ENCODE results near the gene PABPN1. TPM values are rescaled to one million over a fixed set of nuclear protein-coding genes. Genes with fewer than 3 reads are reported as not detected.
A peak's percentile ranks its signal among the peaks of the same experiment; 100 is the strongest.

PABPN1 gene
- total and polyA plus RNA-seq, 8 donors, result 32.6 to 166 (median 53.4) TPM

DNA sequence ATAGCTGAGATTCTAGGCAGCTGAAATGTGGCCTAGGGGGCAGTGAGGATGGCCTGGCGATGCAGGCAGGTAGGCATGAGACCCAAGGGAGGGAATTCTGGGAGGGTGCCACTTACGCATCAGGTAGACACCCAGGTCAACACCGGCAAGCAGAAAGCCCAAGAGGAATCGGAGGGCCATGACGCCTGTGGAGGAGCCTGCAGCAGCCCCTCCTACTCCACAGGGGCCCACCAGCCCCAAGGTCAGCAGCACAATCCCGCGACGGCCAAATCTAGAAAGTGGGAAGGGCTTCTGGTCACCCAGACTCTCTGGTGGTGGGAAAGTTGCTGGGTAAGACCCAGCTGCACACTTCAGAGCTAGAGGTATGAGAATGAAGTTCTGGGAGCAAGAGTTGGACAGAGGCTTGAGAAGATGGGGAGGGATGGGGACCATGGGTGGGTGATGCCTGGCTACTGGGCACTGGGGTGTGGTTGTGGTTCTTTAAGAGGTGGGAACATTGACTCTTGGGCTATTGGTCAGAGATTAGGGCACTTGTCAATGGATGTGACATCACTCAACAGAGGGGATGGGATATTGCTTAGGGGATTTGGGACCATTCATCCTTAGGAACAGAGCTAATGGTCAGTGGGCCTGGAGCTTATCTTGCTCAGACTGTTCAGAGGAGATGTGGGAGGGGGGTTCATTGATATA lies 28.0 kb downstream of the PABPN1 start:
- no peak overlapping the region for H3K27ac ChIP-seq
- no peaks in the 10 kb centered on the region for H3K27me3 ChIP-seq
- TF ChIP-seq, protein P1, sequence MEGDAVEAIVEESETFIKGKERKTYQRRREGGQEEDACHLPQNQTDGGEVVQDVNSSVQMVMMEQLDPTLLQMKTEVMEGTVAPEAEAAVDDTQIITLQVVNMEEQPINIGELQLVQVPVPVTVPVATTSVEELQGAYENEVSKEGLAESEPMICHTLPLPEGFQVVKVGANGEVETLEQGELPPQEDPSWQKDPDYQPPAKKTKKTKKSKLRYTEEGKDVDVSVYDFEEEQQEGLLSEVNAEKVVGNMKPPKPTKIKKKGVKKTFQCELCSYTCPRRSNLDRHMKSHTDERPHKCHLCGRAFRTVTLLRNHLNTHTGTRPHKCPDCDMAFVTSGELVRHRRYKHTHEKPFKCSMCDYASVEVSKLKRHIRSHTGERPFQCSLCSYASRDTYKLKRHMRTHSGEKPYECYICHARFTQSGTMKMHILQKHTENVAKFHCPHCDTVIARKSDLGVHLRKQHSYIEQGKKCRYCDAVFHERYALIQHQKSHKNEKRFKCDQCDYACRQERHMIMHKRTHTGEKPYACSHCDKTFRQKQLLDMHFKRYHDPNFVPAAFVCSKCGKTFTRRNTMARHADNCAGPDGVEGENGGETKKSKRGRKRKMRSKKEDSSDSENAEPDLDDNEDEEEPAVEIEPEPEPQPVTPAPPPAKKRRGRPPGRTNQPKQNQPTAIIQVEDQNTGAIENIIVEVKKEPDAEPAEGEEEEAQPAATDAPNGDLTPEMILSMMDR (IDR thresholded peaks at IDR 0.05), result no peak
- DNase-seq, result no peak
- ATAC-seq, result no peak
- H3K36me3 ChIP-seq, result no peaks in the 10 kb centered on the region
- WGBS, 2 donors, result 79 to 80% methylated on average over 8 of the region's 8 CpGs
- no peak overlapping the region for H3K4me3 ChIP-seq
- no peak for FAIRE-seq
- H3K9me3 ChIP-seq, result no peaks in the 10 kb centered on the region
- intact Hi-C loops (cut with DNase I), result no loop called here
- peaks cover 0 to 4% (median 0%) of the 10 kb centered on the region in 3 donors for H3K4me1 ChIP-seq

DNA sequence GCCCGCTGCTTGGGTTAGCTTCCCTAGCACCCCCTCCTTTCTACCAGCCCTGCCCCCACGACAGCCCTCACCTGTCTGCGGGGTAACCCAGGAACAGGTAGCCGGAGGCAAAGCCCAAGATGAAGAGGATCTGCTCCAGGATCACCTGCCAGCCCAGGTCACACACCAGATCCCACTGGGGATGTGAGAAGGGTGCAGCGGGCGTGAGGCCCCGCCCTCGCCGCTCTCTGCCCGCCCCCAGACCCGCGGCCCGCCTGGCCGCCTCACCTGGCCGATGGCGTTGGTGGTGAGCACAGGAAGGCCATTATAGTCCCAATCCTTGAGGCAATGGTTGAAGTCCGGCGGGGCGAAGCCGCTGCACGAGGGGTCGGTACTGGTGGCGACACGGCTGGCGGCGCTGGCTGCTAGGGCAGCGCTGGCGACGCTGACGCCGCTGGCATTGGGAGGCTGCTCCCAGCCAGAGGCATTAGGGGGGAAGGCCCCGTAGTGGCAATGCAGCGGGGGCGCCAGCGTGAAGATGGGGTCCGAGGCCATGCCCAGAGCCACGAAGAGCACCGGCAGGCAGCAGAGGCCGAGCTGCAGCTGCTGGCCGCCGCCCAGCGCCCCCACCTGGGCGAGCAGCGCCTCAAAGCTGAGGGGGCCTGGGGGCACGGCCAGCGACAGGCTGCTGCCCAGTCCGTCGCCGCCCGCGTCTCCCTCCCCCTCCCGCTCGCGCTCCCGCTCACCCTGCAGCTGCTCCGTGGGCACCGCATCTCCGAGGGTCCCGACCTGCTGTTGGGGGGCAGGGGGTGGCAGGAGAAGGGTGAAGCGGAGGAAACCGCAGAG lies 30.6 kb downstream of the PABPN1 start:
- H3K27ac ChIP-seq, result no peak overlapping the region
- FAIRE-seq (no peak), DNase-seq (peak in 1 of 6 donors; percentile 67), ATAC-seq (peak; percentile 51 to 73 (median 70))
- 16% methylated on average over 45 to 61 of the region's 61 CpGs for WGBS, 2 donors
- H3K27me3 ChIP-seq, result no peaks in the 10 kb centered on the region
- TF ChIP-seq, protein P1 (IDR thresholded peaks at IDR 0.05), result no peak
- peaks cover 0 to 4% (median 0%) of the 10 kb centered on the region in 3 donors for H3K4me1 ChIP-seq
- no peaks in the 10 kb centered on the region for H3K9me3 ChIP-seq
- peak overlapping the region; percentile 39 to 70 (median 60) for H3K4me3 ChIP-seq
- intact Hi-C loops (cut with DNase I), result no loop called here
- no peaks in the 10 kb centered on the region for H3K36me3 ChIP-seq

DNA sequence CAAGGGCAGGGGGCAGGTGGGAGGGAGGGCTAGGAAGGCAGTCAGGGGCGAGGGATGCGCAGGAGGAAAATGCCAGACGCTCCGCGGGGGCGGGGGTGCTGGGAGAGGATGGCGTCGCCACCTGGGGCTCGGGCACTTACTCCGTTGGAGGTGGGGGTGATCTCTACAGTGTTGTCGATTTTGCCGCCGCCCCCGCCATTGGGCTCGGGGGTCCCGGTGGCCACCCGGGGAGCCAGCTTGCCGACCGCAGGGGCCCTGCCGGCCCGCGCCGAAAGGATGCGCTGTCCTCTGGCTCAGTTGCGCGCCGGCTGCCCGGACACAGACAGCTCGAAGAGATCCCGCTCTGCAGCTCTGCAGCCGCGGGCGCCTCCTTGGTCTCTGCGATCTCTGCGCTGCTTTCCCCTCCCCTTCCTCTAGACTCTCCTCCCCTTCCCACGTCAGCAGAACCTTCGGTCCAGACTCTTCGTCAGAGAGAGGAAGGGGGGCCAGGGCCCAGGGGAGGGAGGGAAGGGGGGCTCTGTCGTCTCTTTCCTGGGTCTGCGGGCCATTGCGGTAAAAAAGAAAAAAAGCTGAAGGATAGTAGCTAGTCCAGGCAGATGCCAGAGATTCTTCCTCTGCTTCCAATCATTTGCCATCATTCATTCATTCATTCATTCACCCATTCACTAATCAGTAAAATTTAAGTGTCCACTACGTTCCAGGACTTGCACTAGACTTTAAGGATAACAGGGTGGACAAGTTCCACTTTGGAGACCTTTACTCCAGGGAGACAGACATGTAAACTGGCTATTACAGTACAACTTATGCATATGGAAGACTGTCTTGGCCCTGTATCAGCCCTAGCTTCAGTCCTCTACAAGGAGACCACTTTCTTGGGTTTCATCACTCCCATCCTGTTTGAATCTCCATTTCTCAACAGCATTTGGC lies 31.5 kb downstream of the PABPN1 start, which contains the start of gene SLC22A17:
SLC22A17 (minus strand) TSS at position 382 of the 927 bp plus-strand sequence.
- H3K27me3 ChIP-seq, result no peaks in the 10 kb centered on the region
- H3K36me3 ChIP-seq, result no peaks in the 10 kb centered on the region
- WGBS, 2 donors, result 1 to 2% methylated on average over 33 to 42 of the region's 42 CpGs
- FAIRE-seq (no peak), DNase-seq (peak; percentile 61 to 84 (median 70)), ATAC-seq (peak; percentile 92 to 96 (median 95))
- H3K4me3 ChIP-seq, result peak within 1 kb of the TSS; percentile 39 to 70 (median 60)
- peaks cover 0 to 4% (median 0%) of the 10 kb centered on the region in 3 donors for H3K4me1 ChIP-seq
- intact Hi-C loops (cut with DNase I), result no loop called here
- TF ChIP-seq, protein P1 (IDR thresholded peaks at IDR 0.05), result no peak
- H3K9me3 ChIP-seq, result no peaks in the 10 kb centered on the region
- H3K27ac ChIP-seq, result no peak within 1 kb of the TSS

DNA sequence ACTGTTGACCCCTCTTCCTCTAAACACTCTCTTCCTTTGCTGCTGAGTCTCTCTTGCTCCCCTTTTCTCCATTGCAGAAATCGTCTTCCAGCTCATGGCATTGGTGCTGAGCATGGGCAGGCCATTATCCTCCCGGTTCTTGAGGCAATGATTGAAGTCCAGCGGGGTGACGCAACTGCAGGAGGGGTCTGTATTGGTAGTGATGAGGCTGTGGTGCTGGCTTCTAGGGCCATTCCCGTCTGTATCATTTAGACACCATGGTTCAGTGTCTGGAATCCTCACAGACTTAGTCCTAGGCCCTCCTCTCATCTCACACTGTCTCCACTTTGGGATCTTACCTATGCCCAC lies 32.1 kb downstream of the PABPN1 start:
- Histone ChIP-seq H3K4me3 (no peak overlapping the region), H3K9me3 (no peaks in the 10 kb centered on the region), H3K36me3 (no peaks in the 10 kb centered on the region), H3K27me3 (no peaks in the 10 kb centered on the region), H3K27ac (no peak overlapping the region), H3K4me1 (peaks cover 0 to 4% (median 0%) of the 10 kb centered on the region in 3 donors)
- TF ChIP-seq, protein P1 (IDR thresholded peaks at IDR 0.05), result no peak
- intact Hi-C loops (cut with DNase I), result no loop called here
- no peak for FAIRE-seq
- ATAC-seq, result no peak
- no peak for DNase-seq
- 77 to 82% methylated on average over 5 of the region's 5 CpGs for WGBS, 2 donors
